Measurements from ENCODE around the gene ARMH2. TPM values are rescaled to one million over a fixed set of nuclear protein-coding genes. Genes with fewer than 3 reads are reported as not detected.

Gene ARMH2
- total and polyA plus RNA-seq, 10 of the 15 experiments (the other 5 are each of a cell fraction or from before 2014, with no cell fraction given): 0.18 to 0.46 TPM; not detected in 8

DNA sequence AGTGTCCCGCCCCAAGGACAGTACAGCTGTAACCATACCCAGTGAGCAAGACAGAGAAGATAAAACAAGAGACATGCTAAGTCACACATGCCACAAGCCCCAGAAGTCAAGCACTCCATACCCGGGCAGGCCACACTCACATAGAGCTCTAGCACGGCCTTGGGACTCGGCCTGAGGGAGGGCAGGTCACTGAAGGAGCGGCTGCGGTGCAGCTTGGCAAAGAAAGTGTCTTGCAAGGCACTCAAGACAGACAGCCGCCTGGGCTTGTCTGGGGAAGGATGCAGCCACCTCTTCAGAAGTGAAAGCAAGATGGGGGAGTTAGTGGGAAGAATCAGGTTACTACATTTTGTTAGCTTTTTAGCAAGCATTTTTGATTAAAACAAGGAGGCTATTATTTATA, 48.7 kb upstream of the ARMH2 start:
- H3K4me3 ChIP-seq: no peak overlapping the region
- no peaks in the 10 kb centered on the region for H3K27me3 ChIP-seq (replicated peaks in 1 of 2; ENCODE audit: control insufficient read depth in 2 of 2, insufficient read depth in 2 of 2, low read length in 1 of 2)
- ChIA-PET SMC1A (ENCODE audit: uncharacterized antibody, unreplicated experiment) (interaction anchor here (0.9 to 3.9 kb wide), 3 partner anchors 9 to 170 kb away, joined by 3 to 16 read pairs (median 7); no protein-coding TSS in a partner anchor), CTCF (interaction anchor here (0.8 to 2.1 kb wide), 5 partner anchors 9 to 224 kb away, joined by 3 to 8 read pairs (median 5); no protein-coding TSS in a partner anchor), RAD21 (ENCODE audit: unreplicated experiment) (no interaction called here), POLR2A (interaction anchor here (1.5 kb wide), 1 partner anchor 13 kb away, joined by 3 read pairs; no protein-coding TSS in a partner anchor)
- BruUV-seq (replicated peaks): no TSS peak
- no peak overlapping the region for H3K9ac ChIP-seq (ENCODE audit: control insufficient read depth, insufficient read depth, low read length)
- no peak overlapping the region for H3K4me2 ChIP-seq (ENCODE audit: control insufficient read depth, insufficient read depth)
- peaks cover 6 to 18% of the 10 kb centered on the region in 2 experiments for H3K36me3 ChIP-seq (ENCODE audit: control insufficient read depth in 2 of 2, insufficient read depth in 2 of 2, low read length in 1 of 2)
- H3K79me2 ChIP-seq (ENCODE audit: control insufficient read depth, insufficient read depth, low read length): no peaks in the 10 kb centered on the region
- TF ChIP-seq CHD2 (IDR thresholded peaks at IDR 0.05; ENCODE audit: borderline replicate concordance, low read depth, low read length) (no peak), EED (IDR thresholded peaks at IDR 0.05; ENCODE audit: low read depth) (no peak), RELA (IDR thresholded peaks at IDR 0.05; ENCODE audit: borderline replicate concordance, partially characterized antibody) (no peak), ATF7 (IDR thresholded peaks at IDR 0.05; ENCODE audit: low read depth) (no peak), MEF2B (IDR thresholded peaks at IDR 0.05; ENCODE audit: partially characterized antibody, poor library complexity, severe bottlenecking) (no peak), DPF2 (IDR thresholded peaks at IDR 0.05) (no peak), RAD21 (IDR thresholded peaks at IDR 0.05; ENCODE audit: insufficient read depth, low read depth, low read length) (no peak)
- TF ChIP-seq, protein P1, sequence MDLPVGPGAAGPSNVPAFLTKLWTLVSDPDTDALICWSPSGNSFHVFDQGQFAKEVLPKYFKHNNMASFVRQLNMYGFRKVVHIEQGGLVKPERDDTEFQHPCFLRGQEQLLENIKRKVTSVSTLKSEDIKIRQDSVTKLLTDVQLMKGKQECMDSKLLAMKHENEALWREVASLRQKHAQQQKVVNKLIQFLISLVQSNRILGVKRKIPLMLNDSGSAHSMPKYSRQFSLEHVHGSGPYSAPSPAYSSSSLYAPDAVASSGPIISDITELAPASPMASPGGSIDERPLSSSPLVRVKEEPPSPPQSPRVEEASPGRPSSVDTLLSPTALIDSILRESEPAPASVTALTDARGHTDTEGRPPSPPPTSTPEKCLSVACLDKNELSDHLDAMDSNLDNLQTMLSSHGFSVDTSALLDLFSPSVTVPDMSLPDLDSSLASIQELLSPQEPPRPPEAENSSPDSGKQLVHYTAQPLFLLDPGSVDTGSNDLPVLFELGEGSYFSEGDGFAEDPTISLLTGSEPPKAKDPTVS (IDR thresholded peaks at IDR 0.05; ENCODE audit: low read depth, low read length): no peak
- no peaks in the 10 kb centered on the region for H3K4me1 ChIP-seq (ENCODE audit: control insufficient read depth, insufficient read depth, low read length)
- ATAC-seq (no peak), DNase-seq (ENCODE audit: low read depth, low spot score) (no peak), FAIRE-seq (no peak)
- no peaks in the 10 kb centered on the region for H3K9me3 ChIP-seq (replicated peaks; ENCODE audit: control insufficient read depth, insufficient read depth, low read length)
- in situ Hi-C loops (cut with MboI) (no loop called here), intact Hi-C loops (cut with micrococcal nuclease; ENCODE audit: unreplicated experiment) (no loop called here)
- no peak overlapping the region for H2AFZ ChIP-seq (ENCODE audit: control insufficient read depth, low read depth, low read length)
- 99% methylated on average over 7 of the region's 7 CpGs for WGBS (ENCODE audit: insufficient coverage, insufficient replicate concordance, low lambda C conversion rate, missing lambda C conversion rate)
- no peak overlapping the region for H3K27ac ChIP-seq (ENCODE audit: control insufficient read depth, insufficient read depth)
- no peaks in the 10 kb centered on the region for H4K20me1 ChIP-seq (ENCODE audit: control insufficient read depth, insufficient read depth)

Measured in GM12878 (cell line).